Embryonic facial prominence (tissue), 1 donor: ENCODE results near the gene TBC1D1.

Experiments
- DNase-seq: peaks from one replicate; pipeline ENCODE4 v3.0.0-alpha.2; 2016; ENCODE audit errors: extremely low spot score

TBC1D1 gene

GRCh38 chr4:38125816-38126215 lies 234.9 kb downstream of the TBC1D1 start:
- no peak for DNase-seq

- DNase-seq = no peak
Observed at GRCh38 chr4:38128478-38129459, 237.9 kb downstream of the TBC1D1 start.

- no peak for DNase-seq
Observed at GRCh38 chr4:38129460-38130227, 238.8 kb downstream of the TBC1D1 start.

GRCh38 chr4:38130884-38131283 lies 240.0 kb downstream of the TBC1D1 start:
- DNase-seq = no peak

GRCh38 chr4:38131371-38132091 lies 240.6 kb downstream of the TBC1D1 start:
- no peak for DNase-seq

GRCh38 chr4:38132107-38132673 lies 241.3 kb downstream of the TBC1D1 start:
- DNase-seq = peak; percentile 51

GRCh38 chr4:38132843-38133662 lies 242.2 kb downstream of the TBC1D1 start:
- no peak for DNase-seq

GRCh38 chr4:38133711-38134480 lies 243.0 kb downstream of the TBC1D1 start:
- DNase-seq = no peak

- no peak for DNase-seq
Observed at GRCh38 chr4:38135201-38135600, 244.3 kb downstream of the TBC1D1 start.

GRCh38 chr4:38136604-38137003 lies 245.7 kb downstream of the TBC1D1 start:
- no peak for DNase-seq

- no peak for DNase-seq
Observed at GRCh38 chr4:38137080-38137479, 246.2 kb downstream of the TBC1D1 start.

- DNase-seq = no peak
Observed at GRCh38 chr4:38138363-38138762, 247.5 kb downstream of the TBC1D1 start.

GRCh38 chr4:38139187-38139586 lies 248.3 kb downstream of the TBC1D1 start:
- no peak for DNase-seq

- DNase-seq = no peak
Observed at GRCh38 chr4:38140643-38141203, 249.8 kb downstream of the TBC1D1 start.

GRCh38 chr4:38141808-38142500 lies 251.1 kb downstream of the TBC1D1 start:
- no peak for DNase-seq

- no peak for DNase-seq
Observed at GRCh38 chr4:38144031-38144430, 253.1 kb downstream of the TBC1D1 start.

- no peak for DNase-seq
Observed at GRCh38 chr4:38145033-38145678, 254.3 kb downstream of the TBC1D1 start.

- no peak for DNase-seq
Observed at GRCh38 chr4:38145741-38146140, 254.9 kb downstream of the TBC1D1 start.

- no peak for DNase-seq
Observed at GRCh38 chr4:38146383-38146782, 255.5 kb downstream of the TBC1D1 start.
